HG02973 (cell line): ENCODE results near the gene CCBE1.
"Not testable (repeated sequence)": the region's sequence is repeated elsewhere in the genome, so short reads cannot be mapped to it uniquely, and the experiment has no call there.

ENCODE experiments used
- ATAC-seq: cut with Tn5 transposase; IDR thresholded peaks from one replicate; pipeline ENCODE4 v1.9.1; 2021; ENCODE audit warnings: moderate library complexity; ENCODE audit not compliant: unreplicated experiment

Gene CCBE1

GRCh38 chr18:59715966-59716369 is 18.7 kb upstream of the CCBE1 start:
- no peak for ATAC-seq

- no peak for ATAC-seq
These were observed 18.2 kb upstream of the CCBE1 start for GRCh38 chr18:59715445-59715844.

GRCh38 chr18:59714096-59714495 is 16.9 kb upstream of the CCBE1 start:
- not testable (repeated sequence) for ATAC-seq

GRCh38 chr18:59712311-59712710 is 15.1 kb upstream of the CCBE1 start:
- ATAC-seq = no peak

- ATAC-seq = no peak
These were observed 11.8 kb upstream of the CCBE1 start for GRCh38 chr18:59708988-59709387.

GRCh38 chr18:59707306-59707705 is 10.1 kb upstream of the CCBE1 start:
- no peak for ATAC-seq

GRCh38 chr18:59706499-59706898 is 9.3 kb upstream of the CCBE1 start:
- ATAC-seq = no peak

GRCh38 chr18:59705145-59705544 is 7.9 kb upstream of the CCBE1 start:
- no peak for ATAC-seq

- no peak for ATAC-seq
These were observed 6.9 kb upstream of the CCBE1 start for GRCh38 chr18:59704146-59704545.

- no peak for ATAC-seq
These were observed 4.0 kb upstream of the CCBE1 start for GRCh38 chr18:59701272-59701671.

GRCh38 chr18:59700535-59700967 is 3.3 kb upstream of the CCBE1 start:
- no peak for ATAC-seq

- no peak for ATAC-seq
These were observed 2.7 kb upstream of the CCBE1 start for GRCh38 chr18:59699750-59700534.

- ATAC-seq = no peak
These were observed 1.8 kb upstream of the CCBE1 start for GRCh38 chr18:59699061-59699460.

GRCh38 chr18:59696311-59697235 is 650 bp downstream of the CCBE1 start:
- no peak for ATAC-seq

GRCh38 chr18:59695551-59695950 is 1.7 kb downstream of the CCBE1 start:
- ATAC-seq = no peak

GRCh38 chr18:59694824-59695223 is 2.4 kb downstream of the CCBE1 start:
- no peak for ATAC-seq

- no peak for ATAC-seq
These were observed 5.2 kb downstream of the CCBE1 start for GRCh38 chr18:59691996-59692395.

- no peak for ATAC-seq
These were observed 6.2 kb downstream of the CCBE1 start for GRCh38 chr18:59690996-59691395.

- no peak for ATAC-seq
These were observed 6.8 kb downstream of the CCBE1 start for GRCh38 chr18:59690186-59690982.

- no peak for ATAC-seq
These were observed 7.5 kb downstream of the CCBE1 start for GRCh38 chr18:59689756-59690155.

- ATAC-seq = no peak
These were observed 11.0 kb downstream of the CCBE1 start for GRCh38 chr18:59686260-59686659.
